Stimulated activated CD8-positive, alpha-beta memory T cell treated with anti-CD3 and anti-CD28 coated beads, Interleukin-4, amount 100 ng/mL, for 4 hours (primary cell): ENCODE measurements around the gene RPN1.
"Not testable (repeated sequence)": the region's sequence is repeated elsewhere in the genome, so short reads cannot be mapped to it uniquely, and the experiment has no call there.

Source experiments
- DNase-seq, 2 donors: peaks; one replicate each; pipeline ENCODE4 v3.0.0-alpha.2; 2020; ENCODE audit warnings: low read depth in 2 of 2, low spot score in 1 of 2

The RPN1 gene

DNA sequence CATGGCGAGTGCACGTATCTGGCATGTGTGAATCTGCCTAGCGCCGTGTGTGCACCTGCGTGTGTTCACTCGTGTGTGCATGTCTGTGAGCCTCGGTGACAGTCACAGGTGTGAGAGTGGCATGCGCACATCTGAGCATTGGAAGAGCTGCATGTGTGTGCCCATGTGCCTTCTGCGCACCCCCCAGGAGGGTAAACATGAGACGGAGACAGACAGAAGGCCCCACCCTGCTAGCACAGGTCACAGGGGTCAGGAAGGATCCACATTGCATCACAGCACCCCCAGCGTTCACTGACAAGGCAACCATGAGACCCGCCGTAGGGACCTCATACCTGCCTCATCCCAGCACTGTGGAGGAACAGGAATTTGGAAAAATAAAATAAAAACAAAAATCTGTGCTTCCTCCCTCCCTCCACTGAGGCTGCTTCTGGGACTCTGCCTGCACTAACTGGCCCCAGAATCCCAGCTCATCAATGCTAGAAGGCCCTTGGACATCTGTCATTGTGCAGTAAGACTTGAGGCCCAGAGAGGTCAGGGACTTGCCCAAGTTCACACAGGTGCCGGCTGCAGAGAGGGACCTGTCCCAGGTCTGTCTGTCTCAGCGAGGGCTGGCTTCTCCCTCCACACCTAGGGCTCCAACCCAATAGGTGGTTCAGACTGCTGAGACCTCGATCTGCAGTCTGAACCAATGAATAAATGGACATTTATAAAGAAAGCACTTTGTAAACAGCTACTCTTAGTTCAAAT is 37.4 kb downstream of the RPN1 start:
- DNase-seq, result no peak

- no peak for DNase-seq
These were observed 40.1 kb downstream of the RPN1 start for GRCh38 chr3:128610451-128611070.

- no peak for DNase-seq
These were observed 41.3 kb downstream of the RPN1 start for GRCh38 chr3:128609294-128609693.

- no peak for DNase-seq
These were observed 42.9 kb downstream of the RPN1 start for GRCh38 chr3:128607710-128608048.

GRCh38 chr3:128606094-128606493 is 44.5 kb downstream of the RPN1 start:
- no peak for DNase-seq

- no peak for DNase-seq
These were observed 45.2 kb downstream of the RPN1 start for GRCh38 chr3:128605091-128606046.

- no peak for DNase-seq
These were observed 46.5 kb downstream of the RPN1 start for GRCh38 chr3:128603811-128604775.

DNA sequence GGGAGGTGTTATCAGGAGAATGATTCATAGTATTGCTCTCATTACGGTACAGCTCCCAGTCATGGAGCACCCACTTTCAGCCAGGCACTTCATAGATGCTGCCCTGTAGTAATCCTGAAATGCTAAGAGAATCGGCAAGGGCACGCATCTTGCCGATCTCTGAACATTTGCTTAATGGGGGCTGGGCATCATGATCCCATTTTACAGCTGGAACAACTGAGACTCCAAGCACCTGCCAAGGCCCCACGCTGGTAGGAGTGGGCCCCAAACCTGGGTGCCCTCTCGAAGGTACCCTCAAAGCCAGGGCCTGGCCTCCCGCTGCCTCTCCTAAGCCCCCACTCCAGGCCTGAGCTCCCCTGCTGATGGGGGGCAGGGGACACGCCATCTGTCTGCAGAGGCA is 47.3 kb downstream of the RPN1 start:
- no peak for DNase-seq

DNA sequence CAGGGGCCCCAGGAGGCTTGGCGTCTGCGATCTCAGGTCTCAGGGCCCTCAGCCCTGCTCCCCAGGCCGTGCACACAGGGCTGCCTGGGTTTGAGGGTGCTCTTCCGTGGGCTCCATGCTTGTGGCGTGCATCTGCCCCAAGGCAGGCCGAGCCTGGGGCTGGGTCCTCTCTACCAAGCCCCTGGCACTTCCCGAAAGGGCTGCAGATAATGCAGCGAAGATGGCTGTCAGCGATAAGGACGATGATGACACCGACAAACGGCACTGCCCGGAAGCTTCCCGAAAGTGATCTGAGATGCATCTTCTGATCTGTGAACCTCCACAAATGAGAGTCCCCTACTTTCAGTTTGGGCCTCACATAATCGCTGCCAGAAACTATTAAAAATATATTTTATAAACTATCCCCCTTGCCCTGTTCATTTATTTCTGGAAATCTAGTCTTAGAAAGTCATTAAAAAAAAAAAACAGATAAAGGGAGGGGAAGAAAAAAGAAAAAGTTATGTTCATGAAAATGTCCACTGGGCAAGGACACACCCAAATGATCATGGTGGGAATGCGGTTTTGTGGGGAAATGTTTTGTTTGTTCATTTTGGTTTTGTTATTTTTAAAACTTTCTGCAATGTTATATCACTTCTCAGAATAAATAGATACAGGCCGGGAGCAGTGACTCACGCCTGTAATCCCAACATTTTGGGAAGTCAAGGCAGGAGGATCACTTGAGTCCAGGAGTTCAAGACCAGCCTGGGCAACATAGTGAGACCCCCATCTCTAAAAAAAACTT is 51.5 kb downstream of the RPN1 start:
- DNase-seq, result no peak

DNA sequence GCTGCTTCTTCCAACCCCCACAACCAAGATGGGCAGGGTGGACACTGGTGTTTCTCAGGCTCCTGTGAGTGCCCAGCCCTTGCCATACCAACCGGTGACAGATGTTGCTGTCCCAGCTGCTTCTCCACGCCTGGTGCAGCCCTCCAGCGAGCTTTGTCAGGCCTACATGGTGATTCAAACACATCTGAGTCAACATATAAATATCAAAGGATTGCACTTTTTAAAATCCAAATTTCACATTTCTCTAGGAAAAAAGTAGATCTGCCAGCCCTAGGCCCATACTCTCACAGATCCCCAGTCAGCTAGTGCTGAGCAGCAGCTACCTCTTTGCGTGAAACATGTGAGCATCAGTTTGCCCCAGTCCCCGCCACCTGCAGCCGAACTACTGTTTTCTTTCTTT is 52.7 kb downstream of the RPN1 start:
- no peak for DNase-seq

- no peak for DNase-seq
These were observed 57.8 kb downstream of the RPN1 start for GRCh38 chr3:128592864-128593263.

DNA sequence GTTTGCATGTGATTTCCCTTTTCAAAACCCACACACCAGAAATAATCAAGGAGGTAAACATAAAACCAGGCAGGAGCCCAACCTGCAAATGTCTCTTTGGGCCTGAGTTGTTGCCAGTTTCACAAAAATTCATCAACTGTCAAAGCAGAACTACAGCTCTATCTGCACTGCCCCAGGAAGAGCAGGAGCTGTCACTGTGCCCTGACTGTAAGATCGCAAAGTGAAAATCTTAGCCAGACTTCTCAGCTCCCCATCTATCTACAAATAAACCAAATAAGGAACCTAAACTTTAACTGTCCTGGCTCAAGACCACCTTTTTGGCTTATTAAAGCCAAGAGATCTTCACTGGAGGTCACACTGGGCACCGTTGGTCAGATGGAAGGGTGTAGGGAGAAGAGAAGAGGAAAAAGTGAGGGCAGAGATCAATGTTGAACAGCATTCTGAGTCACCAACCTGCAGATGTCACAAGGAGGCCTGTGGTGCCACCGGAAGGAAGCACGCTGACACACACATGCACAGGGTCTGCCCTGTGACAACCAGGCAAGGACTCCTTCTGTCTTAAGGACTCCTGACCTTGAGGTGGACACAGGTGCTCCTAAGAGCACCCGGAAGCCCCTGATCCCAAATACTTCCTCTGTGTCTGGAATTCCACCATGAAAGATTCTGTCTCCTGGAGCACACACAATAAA is 58.7 kb downstream of the RPN1 start:
- DNase-seq, result no peak

GRCh38 chr3:128590948-128591347 is 59.7 kb downstream of the RPN1 start:
- DNase-seq, result no peak

DNA sequence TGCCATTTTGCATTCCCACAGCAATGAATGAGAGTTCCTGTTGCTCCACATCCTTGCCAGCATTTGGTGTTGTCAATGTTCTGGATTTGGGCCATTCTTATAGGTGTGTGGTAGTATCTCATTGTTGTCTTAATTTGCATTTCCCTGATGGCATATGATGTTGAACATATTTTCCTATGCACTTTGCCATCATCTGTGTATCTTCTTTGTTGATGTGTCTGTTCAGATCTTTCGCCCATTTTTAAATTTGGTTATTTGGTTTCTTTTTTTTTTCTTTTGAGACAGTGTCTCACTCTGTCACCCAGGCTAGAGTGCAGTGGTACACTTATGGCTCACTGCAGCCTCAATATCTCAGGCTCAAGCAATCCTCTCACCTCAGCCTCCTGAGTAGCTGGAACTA is 60.6 kb downstream of the RPN1 start:
- DNase-seq, result not testable (repeated sequence)

DNA sequence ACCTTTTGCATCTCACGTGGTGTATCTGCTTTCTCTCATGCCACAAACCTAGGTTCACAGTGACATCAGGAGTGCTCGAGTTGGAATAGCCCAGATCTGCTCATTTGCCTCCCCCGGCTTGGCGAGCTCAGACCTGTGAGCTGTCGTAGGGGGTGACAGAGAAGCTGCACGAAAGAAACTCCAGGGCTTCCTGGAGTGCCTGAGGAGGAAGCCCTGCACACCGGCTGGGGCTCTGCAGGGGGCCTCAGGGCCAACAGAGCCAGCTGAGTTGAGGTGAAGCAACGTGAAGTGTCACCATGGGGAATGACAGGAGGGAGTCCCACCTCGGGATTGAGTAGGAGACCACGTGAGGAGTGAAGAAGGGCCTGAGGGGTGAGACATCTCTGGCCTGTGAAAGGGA is 62.5 kb downstream of the RPN1 start:
- no peak for DNase-seq

DNA sequence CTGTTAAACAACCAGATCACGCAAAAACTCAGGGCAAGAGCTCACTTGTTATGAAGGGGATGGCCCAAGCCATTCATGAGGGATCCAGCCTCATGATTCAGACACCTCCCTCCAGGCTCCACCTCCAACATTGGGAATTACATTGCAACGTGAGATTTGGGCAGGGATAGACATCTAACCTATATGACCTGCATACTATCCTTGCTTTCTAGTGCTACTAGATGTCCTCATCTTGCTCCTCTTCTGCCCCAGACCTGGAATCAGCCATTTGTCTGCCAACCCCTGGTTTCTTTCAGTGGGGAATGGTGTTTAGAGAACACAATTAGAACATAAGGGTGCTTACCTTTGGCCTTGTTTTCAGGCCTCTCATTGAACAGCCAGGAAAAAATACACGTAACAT is 63.2 kb downstream of the RPN1 start:
- no peak for DNase-seq

DNA sequence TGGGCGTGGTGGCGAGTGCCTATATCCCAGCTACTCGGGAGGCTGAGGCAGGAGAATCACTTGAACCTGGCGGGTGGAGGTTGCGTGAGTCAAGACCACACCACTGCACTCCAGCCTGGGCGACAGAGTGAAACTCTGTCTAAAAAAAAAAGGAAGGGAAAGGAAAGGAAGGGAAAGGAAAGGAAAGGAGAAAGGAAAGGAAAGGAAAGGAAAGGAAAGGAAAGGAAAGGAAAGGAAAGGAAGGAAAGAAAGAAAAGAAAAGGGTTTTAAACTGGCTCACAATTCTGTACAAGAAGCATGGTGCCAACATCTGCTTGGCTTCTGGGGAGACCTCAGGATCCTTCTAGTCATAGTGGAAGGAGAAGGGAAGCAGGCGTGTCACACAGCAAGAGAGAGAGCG is 63.7 kb downstream of the RPN1 start:
- DNase-seq, result not testable (repeated sequence)

- not testable (repeated sequence) for DNase-seq
These were observed 64.2 kb downstream of the RPN1 start for GRCh38 chr3:128586391-128586790.

DNA sequence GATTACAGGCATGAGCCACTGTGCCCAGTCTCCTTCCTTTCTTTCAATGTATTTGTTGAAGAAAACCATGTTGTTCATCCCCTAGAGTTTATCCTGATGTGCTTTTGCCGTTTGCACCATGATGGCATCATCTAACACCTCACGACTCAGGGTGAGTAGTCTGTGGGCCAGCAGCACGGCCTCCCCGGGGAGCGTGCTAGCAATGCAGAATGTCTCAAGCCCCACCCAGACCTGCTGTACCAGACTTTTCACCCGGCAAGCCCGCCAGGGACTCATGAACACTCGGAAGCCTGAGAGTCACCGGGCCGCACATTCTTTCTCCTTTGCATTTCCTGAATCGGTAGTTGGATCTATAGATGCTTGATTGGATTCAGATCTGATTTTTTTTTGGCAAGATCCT is 64.6 kb downstream of the RPN1 start:
- DNase-seq, result no peak
